ENCODE results near the gene CELSR3. TPM values are rescaled to one million over a fixed set of nuclear protein-coding genes. Genes with fewer than 3 reads are reported as not detected.

CELSR3 gene
- total RNA-seq, 1 donor: 1.7 TPM

DNA sequence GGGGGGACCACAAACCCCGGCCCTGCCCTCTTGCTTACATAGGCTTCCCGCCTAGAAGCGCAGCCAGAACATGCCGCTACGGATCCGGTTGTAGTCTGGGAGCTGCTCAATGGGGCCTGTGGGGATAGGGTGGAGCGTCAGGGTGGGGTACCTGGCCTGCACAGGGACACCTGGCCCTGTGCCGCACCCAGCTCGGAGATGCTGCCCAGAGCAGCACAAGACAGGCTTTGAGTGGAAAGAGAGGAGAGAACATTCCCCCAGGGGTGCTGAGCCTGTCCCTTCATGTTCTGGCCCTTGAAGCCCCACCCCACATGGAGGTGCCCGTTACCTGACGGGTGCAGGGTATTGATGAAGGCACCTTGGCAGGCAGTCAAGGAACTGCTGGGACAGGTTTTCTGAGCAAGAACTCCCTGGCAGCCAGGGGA lies 63.6 kb downstream of the CELSR3 start:
- TF ChIP-seq, protein P1, sequence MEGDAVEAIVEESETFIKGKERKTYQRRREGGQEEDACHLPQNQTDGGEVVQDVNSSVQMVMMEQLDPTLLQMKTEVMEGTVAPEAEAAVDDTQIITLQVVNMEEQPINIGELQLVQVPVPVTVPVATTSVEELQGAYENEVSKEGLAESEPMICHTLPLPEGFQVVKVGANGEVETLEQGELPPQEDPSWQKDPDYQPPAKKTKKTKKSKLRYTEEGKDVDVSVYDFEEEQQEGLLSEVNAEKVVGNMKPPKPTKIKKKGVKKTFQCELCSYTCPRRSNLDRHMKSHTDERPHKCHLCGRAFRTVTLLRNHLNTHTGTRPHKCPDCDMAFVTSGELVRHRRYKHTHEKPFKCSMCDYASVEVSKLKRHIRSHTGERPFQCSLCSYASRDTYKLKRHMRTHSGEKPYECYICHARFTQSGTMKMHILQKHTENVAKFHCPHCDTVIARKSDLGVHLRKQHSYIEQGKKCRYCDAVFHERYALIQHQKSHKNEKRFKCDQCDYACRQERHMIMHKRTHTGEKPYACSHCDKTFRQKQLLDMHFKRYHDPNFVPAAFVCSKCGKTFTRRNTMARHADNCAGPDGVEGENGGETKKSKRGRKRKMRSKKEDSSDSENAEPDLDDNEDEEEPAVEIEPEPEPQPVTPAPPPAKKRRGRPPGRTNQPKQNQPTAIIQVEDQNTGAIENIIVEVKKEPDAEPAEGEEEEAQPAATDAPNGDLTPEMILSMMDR (IDR thresholded peaks at IDR 0.05; ENCODE audit: insufficient read depth, low read depth, low read length): no peak
- no peak for DNase-seq (ENCODE audit: low read depth)
- peak overlapping the region; percentile 14 for H3K4me3 ChIP-seq (ENCODE audit: low read depth, low read length)

DNA sequence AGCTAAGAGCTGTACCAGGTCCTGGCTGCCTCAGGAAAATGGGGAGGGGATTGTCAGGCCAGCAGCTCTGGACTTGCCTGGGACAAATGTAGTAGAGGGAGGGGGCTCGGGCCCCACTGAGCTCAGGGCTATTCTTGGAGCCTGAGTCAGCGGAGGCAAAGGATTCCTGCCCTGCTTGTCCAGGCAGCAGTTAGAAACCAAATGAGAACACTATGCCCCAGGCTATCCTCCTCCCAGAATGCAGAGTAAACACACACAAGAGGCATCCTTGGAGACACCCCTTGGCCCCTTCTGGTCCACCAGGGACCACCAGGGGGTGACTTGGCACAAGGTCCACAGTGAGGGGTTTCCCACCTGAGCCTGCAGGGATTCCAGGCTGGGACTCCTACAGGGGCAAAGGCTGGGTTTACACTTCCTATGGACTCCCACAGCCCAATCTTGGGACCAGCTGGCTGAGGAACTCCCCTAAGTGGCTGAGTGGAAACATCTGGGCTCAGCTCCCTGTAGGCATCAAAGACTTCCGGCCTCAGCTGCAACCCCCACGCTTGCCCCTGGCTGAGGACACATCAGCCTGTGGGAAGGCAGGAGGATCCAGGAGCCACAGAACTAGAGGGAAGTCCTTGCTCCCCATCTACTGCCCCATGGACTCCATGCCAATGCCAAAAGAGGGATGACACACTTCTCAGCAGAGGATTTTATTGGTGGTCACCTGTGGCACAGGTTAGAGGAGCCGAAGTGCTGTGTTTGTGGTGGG lies 64.2 kb downstream of the CELSR3 start:
- TF ChIP-seq, protein P1 (IDR thresholded peaks at IDR 0.05; ENCODE audit: insufficient read depth, low read depth, low read length): peak; percentile 20
- peak overlapping the region; percentile 14 for H3K4me3 ChIP-seq (ENCODE audit: low read depth, low read length)
- peak; percentile 97 for DNase-seq (ENCODE audit: low read depth)

DNA sequence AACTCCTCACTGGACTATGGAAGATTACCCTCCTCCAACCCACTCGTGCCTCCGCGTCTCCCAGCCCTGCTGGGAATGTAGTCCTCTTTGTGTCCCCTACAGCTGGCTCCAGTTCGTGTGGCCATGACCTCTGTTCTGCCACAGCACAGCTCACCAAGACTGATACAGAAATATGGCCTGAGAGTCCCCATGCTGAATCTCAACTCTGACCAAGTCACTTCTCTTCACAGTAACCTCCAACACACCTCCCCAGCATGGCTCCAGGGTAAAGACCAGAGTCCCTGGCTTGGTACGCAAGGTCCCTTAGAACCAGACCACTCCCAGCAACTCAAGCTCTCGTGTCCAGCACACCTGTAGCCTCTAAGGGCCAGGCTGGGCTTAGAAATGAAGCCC lies 65.3 kb downstream of the CELSR3 start:
- DNase-seq (ENCODE audit: low read depth): no peak
- TF ChIP-seq, protein P1 (IDR thresholded peaks at IDR 0.05; ENCODE audit: insufficient read depth, low read depth, low read length): no peak
- no peak overlapping the region for H3K4me3 ChIP-seq (ENCODE audit: low read depth, low read length)

DNA sequence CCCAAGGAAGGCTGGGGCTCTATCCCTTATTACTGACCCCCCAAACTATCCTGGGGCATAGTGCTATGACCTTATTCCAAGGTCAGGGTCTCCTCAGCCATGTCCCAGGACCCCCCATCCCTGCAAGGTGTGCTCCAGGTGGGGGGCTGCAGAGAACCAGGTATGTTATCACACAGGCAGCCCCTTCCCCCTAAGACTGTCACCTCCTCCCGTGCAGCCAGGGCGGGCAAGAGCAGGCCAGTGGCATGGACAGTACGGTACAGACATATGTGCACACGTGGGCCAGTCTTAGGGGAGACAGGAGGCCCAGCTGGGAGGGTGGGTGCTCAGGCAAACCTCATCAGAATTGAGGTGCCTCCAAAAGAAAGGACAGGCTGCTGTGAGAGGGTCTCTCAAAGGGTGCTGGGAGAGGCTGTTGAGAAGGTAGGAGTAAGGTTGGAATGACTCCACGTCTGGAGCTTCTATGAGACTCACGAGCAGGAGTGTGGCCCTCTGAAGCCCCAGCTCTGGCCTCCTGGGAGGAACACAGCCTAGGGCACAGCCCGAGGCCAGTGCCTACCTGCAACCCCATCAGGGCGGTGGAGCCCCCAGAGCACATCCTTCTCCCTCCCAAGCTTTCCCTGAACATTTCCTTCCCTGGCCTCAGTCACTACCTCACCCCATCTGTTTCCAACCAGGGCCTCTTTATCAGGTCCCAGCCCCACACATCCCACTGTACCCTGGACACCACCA lies 65.8 kb downstream of the CELSR3 start:
- DNase-seq (ENCODE audit: low read depth): no peak
- no peak overlapping the region for H3K4me3 ChIP-seq (ENCODE audit: low read depth, low read length)
- TF ChIP-seq, protein P1 (IDR thresholded peaks at IDR 0.05; ENCODE audit: insufficient read depth, low read depth, low read length): no peak

DNA sequence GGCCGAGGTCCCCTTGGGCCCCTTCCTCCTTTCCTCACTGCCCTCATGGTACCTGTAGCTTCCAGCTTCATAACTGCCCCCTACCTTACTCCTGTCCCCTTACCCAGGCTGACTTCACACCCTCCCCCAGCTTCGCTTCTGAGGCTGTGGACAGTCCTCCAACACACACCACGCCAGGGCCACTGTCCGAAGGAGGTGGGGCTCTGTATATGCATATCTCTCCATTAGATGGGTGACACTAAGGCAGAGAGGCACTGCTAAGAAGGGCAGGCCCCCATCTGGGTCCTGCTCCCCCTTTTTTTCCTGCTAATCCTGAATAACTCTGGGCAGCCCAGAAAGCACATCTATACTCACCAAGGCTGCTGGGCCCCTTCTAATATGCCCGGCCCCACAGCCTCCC lies 66.5 kb downstream of the CELSR3 start:
- no peak overlapping the region for H3K4me3 ChIP-seq (ENCODE audit: low read depth, low read length)
- TF ChIP-seq, protein P1 (IDR thresholded peaks at IDR 0.05; ENCODE audit: insufficient read depth, low read depth, low read length): no peak
- DNase-seq (ENCODE audit: low read depth): no peak

DNA sequence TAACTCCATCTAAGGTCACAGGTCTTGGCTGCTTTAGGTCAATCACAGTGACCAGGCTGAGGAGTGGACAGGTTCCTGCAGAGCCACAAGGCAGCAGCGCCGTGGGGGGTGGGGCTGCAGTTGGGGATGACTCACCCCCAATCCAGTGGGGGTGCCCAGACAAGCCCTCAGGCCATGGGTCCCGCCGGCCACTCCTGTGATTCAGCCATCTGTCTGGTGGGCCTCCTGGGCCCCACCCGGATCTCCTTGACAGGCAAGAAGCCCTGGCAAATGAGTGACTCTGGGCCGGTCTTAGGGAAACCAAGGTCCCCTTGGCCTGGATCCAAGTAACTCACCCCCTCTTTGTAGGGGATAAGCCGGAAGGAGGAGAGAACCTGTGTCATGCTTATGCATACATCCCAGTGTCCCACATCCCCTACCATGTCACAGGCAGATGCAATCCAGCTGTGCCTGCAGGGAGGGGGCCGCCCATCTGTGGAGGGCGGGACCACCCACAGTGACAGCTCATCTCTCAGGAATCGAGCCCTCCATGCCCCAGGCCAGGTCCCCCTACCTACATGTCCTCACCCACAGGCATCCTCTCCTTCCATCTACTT lies 67.1 kb downstream of the CELSR3 start:
- H3K4me3 ChIP-seq (ENCODE audit: low read depth, low read length): peak overlapping the region; percentile 54
- DNase-seq (ENCODE audit: low read depth): peak; percentile 87
- TF ChIP-seq, protein P1 (IDR thresholded peaks at IDR 0.05; ENCODE audit: insufficient read depth, low read depth, low read length): no peak

Data from fibroblast of villous mesenchyme (primary cell).